Retina (tissue), 1 donor: ENCODE results near the gene ITIH4.

ENCODE experiments used
- DNase-seq: peaks from one replicate; pipeline ENCODE4 v3.0.0-alpha.2; 2016

ITIH4 gene

GRCh38 chr3:52829906-52830463 is 487 bp downstream of the ITIH4 start:
- no peak for DNase-seq

GRCh38 chr3:52829482-52829881 is 990 bp downstream of the ITIH4 start:
- no peak for DNase-seq

DNA sequence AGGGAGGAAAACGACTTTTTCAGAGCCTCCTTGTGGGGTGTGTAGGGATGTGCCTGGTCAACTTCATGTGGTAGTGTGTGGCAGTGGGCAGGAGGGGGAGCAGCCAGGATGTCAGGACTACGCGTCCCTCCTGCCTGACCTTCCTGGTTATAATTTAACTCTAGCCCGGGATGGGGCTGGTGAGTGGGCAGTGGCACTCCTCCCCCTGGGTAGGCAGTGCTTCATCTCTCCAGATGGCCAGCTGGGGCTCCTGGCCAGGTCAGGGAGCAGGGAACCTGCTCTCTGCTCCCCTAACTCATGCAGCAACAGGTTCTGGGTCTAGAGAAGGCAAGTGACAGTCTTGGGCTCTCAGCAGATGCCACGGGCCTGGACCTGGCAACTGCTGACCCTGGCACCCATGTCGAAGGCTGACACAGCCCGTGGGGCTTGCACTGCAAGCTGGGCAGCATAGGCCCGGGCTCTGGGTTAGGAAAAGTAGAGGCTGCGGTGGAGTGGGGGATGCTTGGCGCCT is 2.6 kb downstream of the ITIH4 start:
- DNase-seq = no peak

GRCh38 chr3:52827441-52827840 is 3.0 kb downstream of the ITIH4 start:
- no peak for DNase-seq

GRCh38 chr3:52824037-52824436 is 6.4 kb downstream of the ITIH4 start:
- DNase-seq = no peak

DNA sequence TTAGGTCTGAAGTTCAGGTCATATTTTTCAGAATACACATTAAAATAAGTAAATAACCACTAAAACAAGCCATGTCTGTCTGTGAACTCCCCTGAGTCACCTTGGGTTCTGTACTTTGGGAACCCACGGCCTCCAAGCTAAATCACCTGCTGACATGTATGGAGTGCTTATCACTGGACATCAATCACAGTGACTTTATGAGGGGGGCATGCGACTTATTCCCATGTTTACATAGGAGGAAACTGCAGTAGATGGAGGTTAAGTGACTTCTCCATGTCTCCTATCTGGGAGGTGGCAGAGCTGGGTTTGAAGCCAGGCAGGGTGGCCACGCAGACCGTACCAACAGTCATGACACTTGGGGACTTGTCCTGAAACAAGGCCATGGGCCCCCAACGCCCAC is 8.1 kb downstream of the ITIH4 start:
- no peak for DNase-seq

DNA sequence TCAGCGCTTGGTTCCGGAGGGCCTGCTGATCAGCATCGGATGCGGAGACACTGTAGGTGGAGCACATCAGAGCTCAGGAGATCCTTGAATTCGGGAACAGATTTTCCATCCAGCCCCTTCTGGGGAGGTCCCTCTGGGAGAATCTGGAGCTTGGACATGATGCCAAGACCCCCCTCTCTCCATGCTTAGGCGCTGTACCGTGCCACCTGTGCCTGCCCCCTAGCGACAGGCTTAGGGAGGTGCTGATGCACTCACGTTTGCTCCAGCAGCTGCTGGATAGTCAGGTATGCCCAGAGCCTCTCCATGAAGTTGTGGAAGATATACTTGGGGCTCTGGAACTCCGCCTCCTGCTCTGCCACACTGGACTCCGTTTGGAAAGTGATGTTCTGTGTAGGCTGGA is 9.7 kb downstream of the ITIH4 start:
- DNase-seq = peak; percentile 35

GRCh38 chr3:52819936-52820335 is 10.5 kb downstream of the ITIH4 start:
- DNase-seq = no peak

- no peak for DNase-seq
Observed at GRCh38 chr3:52817860-52818259, 12.6 kb downstream of the ITIH4 start.

DNA sequence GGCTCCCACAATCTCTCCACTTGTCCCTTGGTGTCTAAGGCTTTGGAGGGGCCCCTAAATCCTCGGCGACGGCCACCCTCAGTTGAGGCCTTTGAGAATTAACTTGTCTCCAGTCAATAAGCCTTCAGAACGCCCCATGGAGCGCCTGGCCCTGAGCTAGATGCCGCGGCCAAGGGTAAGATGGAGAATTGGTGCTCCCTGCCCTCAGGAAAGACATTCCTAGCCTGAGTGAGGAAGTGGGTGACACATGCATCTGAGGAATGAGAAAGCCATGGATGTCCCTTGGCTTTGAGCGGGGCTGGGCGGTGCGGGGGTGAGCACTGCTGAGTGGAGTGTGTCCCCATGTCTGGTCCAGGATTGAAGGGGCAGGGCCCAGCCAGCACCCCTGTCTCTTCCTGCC is 13.3 kb downstream of the ITIH4 start:
- DNase-seq = no peak

- DNase-seq = no peak
Observed at GRCh38 chr3:52816654-52817053, 13.8 kb downstream of the ITIH4 start.

- DNase-seq = no peak
Observed at GRCh38 chr3:52816199-52816598, 14.3 kb downstream of the ITIH4 start.

GRCh38 chr3:52813810-52814209 is 16.7 kb downstream of the ITIH4 start:
- no peak for DNase-seq

- DNase-seq = no peak
Observed at GRCh38 chr3:52811452-52812011, 18.9 kb downstream of the ITIH4 start.

GRCh38 chr3:52810923-52811322 is 19.5 kb downstream of the ITIH4 start:
- DNase-seq = no peak

DNA sequence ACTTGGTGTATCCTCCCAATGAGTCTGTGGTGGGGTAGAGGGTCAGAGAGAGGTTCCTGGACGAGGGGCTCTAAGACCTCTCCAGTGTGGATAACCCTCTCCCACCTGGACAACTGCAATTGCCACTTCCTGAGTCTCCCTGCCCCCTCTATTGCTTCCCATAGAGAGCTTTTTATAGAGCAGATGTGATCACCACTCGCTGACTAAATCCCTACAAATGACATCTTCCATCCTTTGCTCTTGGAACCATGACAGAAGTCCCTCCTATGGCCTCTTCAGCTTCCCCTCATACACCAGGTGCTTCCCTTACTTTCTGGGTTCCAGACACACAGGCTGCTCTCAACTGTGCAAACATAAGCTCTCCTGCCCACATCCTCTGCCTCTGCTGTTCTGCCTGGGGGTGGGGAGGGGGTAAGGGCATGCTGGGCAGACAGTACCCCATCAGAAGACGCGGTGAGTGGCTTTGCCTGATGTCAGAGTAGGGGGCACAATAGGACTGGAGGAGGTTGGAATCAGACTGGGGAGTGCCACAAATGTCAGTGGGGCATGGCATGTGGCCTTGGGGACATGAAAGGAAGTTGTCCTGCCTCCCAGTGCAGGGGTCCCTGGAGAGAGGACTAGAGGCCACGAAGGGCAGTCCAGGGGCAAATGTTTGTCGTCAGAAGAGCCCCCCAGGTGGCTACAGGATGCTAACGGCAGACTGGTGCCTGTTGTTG is 20.7 kb downstream of the ITIH4 start:
- no peak for DNase-seq

GRCh38 chr3:52809149-52809548 is 21.3 kb downstream of the ITIH4 start:
- no peak for DNase-seq

- DNase-seq = no peak
Observed at GRCh38 chr3:52805270-52806039, 25.0 kb downstream of the ITIH4 start.

DNA sequence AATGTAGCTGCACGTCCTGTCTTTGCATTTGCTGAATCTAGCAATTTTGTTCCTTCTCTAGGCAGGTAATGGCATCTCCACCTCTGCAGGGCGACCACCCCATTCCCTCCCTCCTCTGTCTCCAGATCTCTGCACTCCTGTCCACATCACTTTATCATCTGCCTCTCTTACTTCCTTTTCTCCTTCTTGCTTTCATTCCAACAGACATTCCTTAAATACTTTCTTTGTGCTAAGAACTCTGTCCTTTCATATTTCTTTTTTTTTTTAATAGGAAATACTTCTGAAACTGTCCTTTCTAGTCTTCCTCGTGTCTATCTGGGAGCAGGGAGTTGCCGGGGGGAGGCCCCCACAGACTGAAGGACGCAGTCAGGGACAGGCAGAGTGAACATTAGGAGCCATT is 28.6 kb downstream of the ITIH4 start:
- no peak for DNase-seq

GRCh38 chr3:52800079-52800478 is 30.4 kb downstream of the ITIH4 start:
- no peak for DNase-seq

- DNase-seq = no peak
Observed at GRCh38 chr3:52798978-52799476, 31.4 kb downstream of the ITIH4 start.

GRCh38 chr3:52798376-52798977 is 32.0 kb downstream of the ITIH4 start:
- DNase-seq = no peak

DNA sequence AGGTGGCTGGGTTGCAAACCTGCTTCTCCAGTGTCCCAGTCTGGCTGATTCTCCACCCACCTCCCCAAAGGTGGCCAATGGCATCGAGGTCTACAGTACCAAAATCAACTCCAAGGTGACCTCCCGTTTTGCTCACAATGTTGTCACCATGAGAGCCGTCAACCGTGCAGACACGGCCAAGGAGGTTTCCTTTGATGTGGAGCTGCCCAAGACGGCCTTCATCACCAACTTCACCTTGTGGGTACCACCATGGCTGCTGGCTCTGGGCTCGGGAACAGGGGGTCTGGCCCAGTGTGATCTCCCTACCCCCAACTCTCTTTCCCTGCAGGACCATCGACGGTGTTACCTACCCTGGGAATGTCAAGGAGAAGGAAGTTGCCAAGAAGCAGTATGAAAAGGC is 34.1 kb downstream of the ITIH4 start:
- DNase-seq = no peak
